ENCODE measurements around the gene KRTAP4-6. TPM values are rescaled to one million over a fixed set of nuclear protein-coding genes. Genes with fewer than 3 reads are reported as not detected.
"Not testable (repeated sequence)": the region's sequence is repeated elsewhere in the genome, so short reads cannot be mapped to it uniquely, and the experiment has no call there.

The KRTAP4-6 gene
- total RNA-seq, 1 donor from 2014 or later = not detected

DNA sequence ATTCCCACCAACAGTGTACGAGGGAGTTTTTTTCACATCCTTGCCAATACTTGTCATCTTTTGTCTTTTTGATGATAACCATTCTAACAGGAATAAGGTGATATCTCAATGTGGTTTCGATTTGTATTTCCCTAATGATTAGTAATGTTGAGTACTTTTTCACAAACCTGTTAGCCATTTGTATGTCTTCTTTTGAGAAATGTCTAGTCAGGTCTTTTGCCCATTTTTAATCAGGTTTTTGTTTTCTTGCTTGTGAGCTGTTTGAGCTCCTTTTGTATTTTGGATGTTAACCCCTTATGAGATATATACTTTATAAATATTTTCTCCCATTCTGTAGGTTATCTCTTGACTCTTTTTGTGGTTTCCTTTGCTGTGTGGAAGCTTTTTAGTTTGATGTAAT, 11.2 kb upstream of the KRTAP4-6 start:
- peaks cover 2% of the 10 kb centered on the region for H3K4me1 Mint-ChIP-seq (ENCODE audit: low read depth)
- H3K9me3 Mint-ChIP-seq (ENCODE audit: low read depth) = no peaks in the 10 kb centered on the region
- H3K36me3 Mint-ChIP-seq (ENCODE audit: insufficient read depth) = no peaks in the 10 kb centered on the region
- no peak overlapping the region for H3K27ac Mint-ChIP-seq
- H3K27me3 Mint-ChIP-seq = peaks cover 7% of the 10 kb centered on the region
- H3K4me3 Mint-ChIP-seq (ENCODE audit: low read depth) = no peak overlapping the region
- DNase-seq (ENCODE audit: low spot score, unreplicated experiment) = no peak
- TF ChIP-seq, protein P1, sequence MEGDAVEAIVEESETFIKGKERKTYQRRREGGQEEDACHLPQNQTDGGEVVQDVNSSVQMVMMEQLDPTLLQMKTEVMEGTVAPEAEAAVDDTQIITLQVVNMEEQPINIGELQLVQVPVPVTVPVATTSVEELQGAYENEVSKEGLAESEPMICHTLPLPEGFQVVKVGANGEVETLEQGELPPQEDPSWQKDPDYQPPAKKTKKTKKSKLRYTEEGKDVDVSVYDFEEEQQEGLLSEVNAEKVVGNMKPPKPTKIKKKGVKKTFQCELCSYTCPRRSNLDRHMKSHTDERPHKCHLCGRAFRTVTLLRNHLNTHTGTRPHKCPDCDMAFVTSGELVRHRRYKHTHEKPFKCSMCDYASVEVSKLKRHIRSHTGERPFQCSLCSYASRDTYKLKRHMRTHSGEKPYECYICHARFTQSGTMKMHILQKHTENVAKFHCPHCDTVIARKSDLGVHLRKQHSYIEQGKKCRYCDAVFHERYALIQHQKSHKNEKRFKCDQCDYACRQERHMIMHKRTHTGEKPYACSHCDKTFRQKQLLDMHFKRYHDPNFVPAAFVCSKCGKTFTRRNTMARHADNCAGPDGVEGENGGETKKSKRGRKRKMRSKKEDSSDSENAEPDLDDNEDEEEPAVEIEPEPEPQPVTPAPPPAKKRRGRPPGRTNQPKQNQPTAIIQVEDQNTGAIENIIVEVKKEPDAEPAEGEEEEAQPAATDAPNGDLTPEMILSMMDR (IDR thresholded peaks at IDR 0.05; ENCODE audit: unreplicated experiment) = no peak

DNA sequence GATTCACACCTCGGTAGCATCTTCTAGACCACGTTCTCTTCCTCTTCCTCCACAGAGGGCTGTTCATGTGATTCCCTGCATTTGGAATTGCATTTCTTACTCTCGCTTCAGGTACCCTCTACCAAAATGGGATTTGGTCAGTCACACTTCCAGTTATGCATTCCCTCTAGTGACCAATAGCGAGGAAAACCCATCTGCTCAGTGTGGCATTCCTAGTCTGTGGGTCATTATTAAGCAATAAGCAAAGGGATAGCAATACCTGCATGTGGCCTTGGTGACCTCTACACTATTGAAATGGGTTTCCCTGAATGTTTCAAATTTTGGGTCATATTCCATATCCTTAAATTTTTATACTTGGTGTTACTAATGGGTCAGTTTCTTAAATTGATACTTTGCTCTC, 9.7 kb upstream of the KRTAP4-6 start:
- Mint-ChIP-seq H3K4me3 (ENCODE audit: low read depth) (no peak overlapping the region), H3K27ac (no peak overlapping the region), H3K27me3 (peaks cover 7% of the 10 kb centered on the region), H3K36me3 (ENCODE audit: insufficient read depth) (no peaks in the 10 kb centered on the region), H3K9me3 (ENCODE audit: low read depth) (no peaks in the 10 kb centered on the region), H3K4me1 (ENCODE audit: low read depth) (peaks cover 2% of the 10 kb centered on the region)
- DNase-seq (ENCODE audit: low spot score, unreplicated experiment) = no peak
- TF ChIP-seq, protein P1 (IDR thresholded peaks at IDR 0.05; ENCODE audit: unreplicated experiment) = no peak

DNA sequence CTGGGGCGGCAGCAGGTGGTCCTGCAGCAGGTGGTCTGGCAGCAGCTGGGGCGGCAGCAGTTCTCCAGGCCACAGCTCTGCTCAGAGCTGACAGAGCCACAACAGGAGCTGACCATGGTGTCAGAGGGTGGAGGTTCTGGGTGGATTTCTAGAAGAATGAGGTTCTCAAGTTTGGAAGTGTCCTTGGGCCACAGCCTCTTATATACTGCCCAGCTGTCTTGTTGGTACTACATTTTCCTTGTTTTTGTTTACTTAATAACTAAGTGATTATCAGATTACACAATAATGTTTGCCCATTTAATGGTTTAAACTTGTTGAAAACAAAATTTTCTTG, 9.3 kb upstream of the KRTAP4-6 start, which contains the start of gene KRTAP4-5:
Gene KRTAP4-5, minus strand, starts transcription at position 174 of the 334 bp plus-strand sequence. Its CDS starts 58 bp downstream, at position 116.
- DNase-seq (ENCODE audit: low spot score, unreplicated experiment) = no peak
- Mint-ChIP-seq H3K27ac (no peak within 1 kb of the TSS), H3K36me3 (ENCODE audit: insufficient read depth) (no peaks in the 10 kb centered on the region), H3K4me1 (ENCODE audit: low read depth) (peaks cover 2% of the 10 kb centered on the region), H3K4me3 (ENCODE audit: low read depth) (no peak within 1 kb of the TSS), H3K9me3 (ENCODE audit: low read depth) (no peaks in the 10 kb centered on the region), H3K27me3 (peaks cover 7% of the 10 kb centered on the region)
- TF ChIP-seq, protein P1 (IDR thresholded peaks at IDR 0.05; ENCODE audit: unreplicated experiment) = no peak

DNA sequence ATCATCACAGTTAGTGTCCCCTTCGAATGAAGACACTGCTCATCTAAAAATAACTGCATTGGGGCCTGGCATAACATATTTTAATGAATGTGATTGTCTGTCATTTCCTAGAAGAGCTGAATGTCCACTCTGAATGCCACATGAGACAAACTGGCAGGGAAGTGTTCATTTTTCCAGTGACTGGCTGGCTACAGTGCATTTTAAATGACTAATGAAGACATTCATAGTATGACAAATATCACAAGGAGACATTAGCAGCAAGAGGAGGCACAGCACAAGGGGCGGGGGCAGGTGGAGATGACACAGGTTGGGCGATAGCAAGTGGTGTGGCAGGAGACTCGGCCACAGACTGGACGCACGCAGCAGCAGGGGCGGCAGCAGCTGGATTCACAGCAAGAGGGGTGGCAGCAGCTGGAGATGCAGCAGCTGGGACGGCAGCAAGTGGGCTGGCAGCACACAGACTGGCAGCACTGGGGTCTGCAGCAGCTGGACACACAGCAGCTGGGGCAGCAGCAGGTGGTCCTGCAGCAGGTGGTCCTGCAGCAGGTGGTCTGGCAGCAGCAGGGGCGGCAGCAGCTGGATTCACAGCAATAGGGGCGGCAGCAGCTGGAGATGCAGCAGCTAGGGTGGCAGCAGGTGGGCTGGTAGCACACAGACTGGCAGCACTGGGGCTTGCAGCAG, 8.8 kb upstream of the KRTAP4-6 start:
- not testable (repeated sequence) for H3K4me3 Mint-ChIP-seq (ENCODE audit: low read depth); H3K9me3 Mint-ChIP-seq (ENCODE audit: low read depth); H3K36me3 Mint-ChIP-seq (ENCODE audit: insufficient read depth); H3K27ac Mint-ChIP-seq; DNase-seq (ENCODE audit: low spot score, unreplicated experiment); H3K27me3 Mint-ChIP-seq; H3K4me1 Mint-ChIP-seq (ENCODE audit: low read depth)

DNA sequence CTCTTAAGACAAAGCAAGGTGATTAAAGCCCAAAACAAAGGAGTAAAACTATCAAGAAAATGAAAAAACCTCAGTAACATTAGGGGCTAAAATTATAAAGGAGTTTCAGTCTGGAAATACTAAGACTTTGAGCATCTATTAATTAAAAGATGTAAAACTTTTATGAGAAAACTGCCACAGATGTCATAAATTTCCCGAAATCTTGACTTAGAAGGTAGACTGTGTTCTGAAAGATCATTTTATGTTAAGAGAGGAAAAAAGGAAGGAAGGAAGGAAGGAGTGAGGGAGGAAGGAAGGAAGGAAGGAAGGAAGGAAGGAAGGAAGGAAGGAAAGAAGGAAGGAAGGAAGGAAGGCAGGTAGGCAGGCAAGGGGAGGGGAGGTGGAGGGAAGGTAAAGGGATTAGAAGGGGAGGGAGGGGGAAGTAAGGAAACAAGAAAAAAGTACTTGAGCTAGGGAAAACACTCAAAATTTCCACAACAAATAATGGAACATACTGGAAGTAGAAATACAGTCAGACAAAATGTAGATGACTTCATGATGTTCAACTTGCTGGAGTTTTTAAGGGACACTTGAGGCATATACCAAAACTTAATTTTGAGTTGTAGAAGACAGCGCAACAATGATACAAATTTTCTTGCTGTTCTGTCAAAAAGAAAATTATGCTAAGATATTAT, 7.3 kb upstream of the KRTAP4-6 start:
- H3K36me3 Mint-ChIP-seq (ENCODE audit: insufficient read depth) = peaks cover 3% of the 10 kb centered on the region
- no peak overlapping the region for H3K27ac Mint-ChIP-seq
- TF ChIP-seq, protein P1 (IDR thresholded peaks at IDR 0.05; ENCODE audit: unreplicated experiment) = no peak
- DNase-seq (ENCODE audit: low spot score, unreplicated experiment) = no peak
- H3K4me3 Mint-ChIP-seq (ENCODE audit: low read depth) = no peak overlapping the region
- peaks cover 10% of the 10 kb centered on the region for H3K9me3 Mint-ChIP-seq (ENCODE audit: low read depth)
- no peaks in the 10 kb centered on the region for H3K4me1 Mint-ChIP-seq (ENCODE audit: low read depth)
- peaks cover 7% of the 10 kb centered on the region for H3K27me3 Mint-ChIP-seq

DNA sequence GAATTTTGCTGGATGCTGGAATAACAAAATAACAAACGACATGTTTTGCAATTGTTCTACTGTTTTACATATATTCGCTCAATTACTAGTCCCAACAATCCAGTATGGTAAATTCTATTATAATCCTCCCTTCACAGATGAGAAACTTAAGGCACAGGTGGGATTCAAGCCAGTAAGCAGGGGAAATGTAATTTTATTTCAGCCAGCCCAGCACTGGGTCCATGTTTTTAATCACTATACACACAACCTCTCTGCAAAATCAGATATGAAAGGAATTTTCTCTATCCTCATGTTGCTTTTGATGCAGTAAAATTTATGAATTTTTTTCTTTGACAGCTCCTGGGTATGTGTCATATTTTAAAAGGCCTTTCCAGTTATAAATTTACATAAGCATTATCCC, 4.9 kb upstream of the KRTAP4-6 start:
- Mint-ChIP-seq H3K4me3 (ENCODE audit: low read depth) (no peak overlapping the region), H3K4me1 (ENCODE audit: low read depth) (no peaks in the 10 kb centered on the region), H3K36me3 (ENCODE audit: insufficient read depth) (peaks cover 4% of the 10 kb centered on the region), H3K9me3 (ENCODE audit: low read depth) (peaks cover 20% of the 10 kb centered on the region), H3K27me3 (peaks cover 7% of the 10 kb centered on the region), H3K27ac (no peak overlapping the region)
- no peak for DNase-seq (ENCODE audit: low spot score, unreplicated experiment)
- TF ChIP-seq, protein P1 (IDR thresholded peaks at IDR 0.05; ENCODE audit: unreplicated experiment) = no peak

Measured in progenitor cell of endocrine pancreas (in vitro differentiated cells).